GM12872 (cell line): ENCODE results near the gene SLC4A8.

Experiments used
- CTCF ChIP-seq: IDR thresholded peaks from 3 replicates; pipeline ENCODE4 v1.5.1; 2011; ENCODE audit warnings: low read depth, mild to moderate bottlenecking, low read length, moderate library complexity; ENCODE audit not compliant: insufficient read depth

SLC4A8 gene

DNA sequence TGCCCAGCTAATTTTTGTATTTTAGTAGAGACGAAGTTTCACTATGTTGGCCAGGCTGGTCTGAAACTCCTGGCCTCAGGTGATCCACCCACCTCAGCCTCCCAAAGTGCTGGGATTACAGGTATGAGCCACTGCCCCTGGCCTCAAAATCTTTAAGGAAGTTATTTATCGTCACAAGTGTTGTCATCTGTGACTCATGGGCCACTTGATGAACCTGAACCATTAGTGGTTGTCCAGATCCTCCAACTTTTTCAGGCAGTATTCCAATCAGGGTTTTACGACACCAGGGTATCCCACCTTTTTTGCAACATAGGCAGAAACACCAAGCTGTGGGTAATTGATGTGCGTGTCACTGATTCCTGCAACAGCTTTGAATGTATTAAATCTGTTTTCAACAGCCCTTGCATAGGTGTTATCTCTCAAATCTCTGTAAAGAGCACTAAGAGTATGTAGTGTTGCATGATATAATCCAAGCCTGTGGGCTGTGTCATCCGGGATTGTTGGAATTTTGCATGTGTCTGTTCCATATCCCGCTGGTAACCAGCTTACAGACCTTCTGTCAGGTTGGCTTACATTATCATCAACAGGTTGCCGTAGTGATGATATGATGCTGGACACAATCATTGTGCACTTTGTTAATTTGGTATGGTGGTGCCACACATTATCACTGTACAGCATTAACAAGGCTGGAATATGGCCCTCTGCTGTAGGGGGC, 87.1 kb downstream of the SLC4A8 start:
- TF ChIP-seq CTCF = no peak

GRCh38 chr12:51512438-51512837, 87.8 kb downstream of the SLC4A8 start:
- TF ChIP-seq CTCF = no peak

GRCh38 chr12:51517316-51517715, 92.7 kb downstream of the SLC4A8 start:
- TF ChIP-seq CTCF = no peak

GRCh38 chr12:51517800-51518199, 93.2 kb downstream of the SLC4A8 start:
- no peak for TF ChIP-seq CTCF

- TF ChIP-seq CTCF = no peak
Measured at GRCh38 chr12:51519755-51520154, 95.1 kb downstream of the SLC4A8 start.

- no peak for TF ChIP-seq CTCF
Measured at GRCh38 chr12:51520576-51521325, 96.1 kb downstream of the SLC4A8 start.

GRCh38 chr12:51521554-51522276, 97.1 kb downstream of the SLC4A8 start:
- TF ChIP-seq CTCF = 0 out of 3 replicates have a peak, but pooled peaks have one; percentile 10
